Glutamatergic neuron (in vitro differentiated cells): ENCODE data around the gene TMEM39B. TPM values are rescaled to one million over a fixed set of nuclear protein-coding genes. Genes with fewer than 3 reads are reported as not detected.

ENCODE experiments used
- DNase-seq: peaks from one replicate; pipeline ENCODE4 v3.0.0; 2022
- H3K27ac Mint-ChIP-seq: one replicate; pipeline ENCODE4 v1.8.0; 2020; ENCODE audit warnings: mild to moderate bottlenecking, mixed read lengths, inconsistent platforms; ENCODE audit not compliant: unreplicated experiment
- H3K27me3 Mint-ChIP-seq: one replicate; pipeline ENCODE4 v1.8.0; 2020; ENCODE audit warnings: mild to moderate bottlenecking, moderate library complexity, mixed read lengths, inconsistent platforms; ENCODE audit not compliant: unreplicated experiment
- H3K36me3 Mint-ChIP-seq: one replicate; pipeline ENCODE4 v1.8.0; 2020; ENCODE audit warnings: mild to moderate bottlenecking, mixed read lengths, inconsistent platforms; ENCODE audit not compliant: unreplicated experiment
- H3K4me1 Mint-ChIP-seq: one replicate; pipeline ENCODE4 v1.8.0; 2020; ENCODE audit warnings: mild to moderate bottlenecking, low read depth, mixed read lengths, inconsistent platforms; ENCODE audit not compliant: unreplicated experiment
- H3K4me3 Mint-ChIP-seq: one replicate; pipeline ENCODE4 v1.8.0; 2020; ENCODE audit warnings: mild to moderate bottlenecking, mixed read lengths, inconsistent platforms; ENCODE audit not compliant: unreplicated experiment
- H3K9me3 Mint-ChIP-seq: one replicate; pipeline ENCODE4 v1.8.0; 2020; ENCODE audit warnings: mild to moderate bottlenecking, moderate library complexity, mixed read lengths, inconsistent platforms; ENCODE audit not compliant: unreplicated experiment
- CTCF ChIP-seq: fragments of 200-600 bp; sonication (generic); IDR thresholded peaks from one replicate; pipeline ENCODE4 v1.5.0; 2021; ENCODE audit not compliant: partially characterized antibody, unreplicated experiment
- total RNA-seq: library from RNA; stranded (reverse); fragmentation: NEBNext Ultra II Directional; extraction: Animal tissue kit (Norgen Biotek cat#: 25700); gene quantifications from one replicate; pipeline ENCODE4 v1.2.1, GENCODE V29; 2021; ENCODE audit not compliant: unreplicated experiment

TMEM39B gene
- total RNA-seq, 1 donor from 2014 or later, result 23.2 TPM

GRCh38 chr1:32094746-32095521, 22.2 kb downstream of the TMEM39B start:
- H3K27me3 Mint-ChIP-seq, result peaks cover 6% of the 10 kb centered on the region
- DNase-seq, result no peak
- no peaks in the 10 kb centered on the region for H3K9me3 Mint-ChIP-seq
- H3K27ac Mint-ChIP-seq, result no peak overlapping the region
- H3K4me3 Mint-ChIP-seq, result no peak overlapping the region
- H3K36me3 Mint-ChIP-seq, result no peaks in the 10 kb centered on the region
- no peaks in the 10 kb centered on the region for H3K4me1 Mint-ChIP-seq
- no peak for TF ChIP-seq CTCF

- no peak for TF ChIP-seq CTCF
- no peak overlapping the region for H3K27ac Mint-ChIP-seq
- H3K27me3 Mint-ChIP-seq, result peaks cover 2% of the 10 kb centered on the region
- no peaks in the 10 kb centered on the region for H3K4me1 Mint-ChIP-seq
- no peaks in the 10 kb centered on the region for H3K9me3 Mint-ChIP-seq
- no peak overlapping the region for H3K4me3 Mint-ChIP-seq
- DNase-seq, result no peak
- H3K36me3 Mint-ChIP-seq, result peaks cover 5% of the 10 kb centered on the region
These were observed 26.7 kb downstream of the TMEM39B start for GRCh38 chr1:32099426-32099825.

GRCh38 chr1:32100359-32100758, 27.6 kb downstream of the TMEM39B start:
- TF ChIP-seq CTCF, result no peak
- Mint-ChIP-seq H3K4me1 (no peaks in the 10 kb centered on the region), H3K36me3 (peaks cover 5% of the 10 kb centered on the region), H3K9me3 (no peaks in the 10 kb centered on the region), H3K4me3 (no peak overlapping the region), H3K27ac (no peak overlapping the region), H3K27me3 (no peaks in the 10 kb centered on the region)
- DNase-seq, result no peak

GRCh38 chr1:32100807-32101708, 28.3 kb downstream of the TMEM39B start:
- Mint-ChIP-seq H3K4me1 (no peaks in the 10 kb centered on the region), H3K9me3 (no peaks in the 10 kb centered on the region), H3K4me3 (no peak overlapping the region), H3K27ac (no peak overlapping the region), H3K36me3 (peaks cover 5% of the 10 kb centered on the region), H3K27me3 (no peaks in the 10 kb centered on the region)
- TF ChIP-seq CTCF, result no peak
- DNase-seq, result no peak
